LNCaP clone FGC (cell line): Measurements from ENCODE around the gene DDX28.

Experiments
- DNase-seq: peaks from one replicate; pipeline ENCODE4 v3.0.0-alpha.2; 2011; ENCODE audit warnings: low read depth
- H3K4me3 ChIP-seq: 2 replicates; pipeline ENCODE4 v1.5.1; 2011; ENCODE audit warnings: mild to moderate bottlenecking, low read depth, low read length, control low read depth
- CTCF ChIP-seq: IDR thresholded peaks from 2 replicates; pipeline ENCODE4 v1.5.1; 2012; ENCODE audit warnings: mild to moderate bottlenecking; ENCODE audit not compliant: control insufficient read depth, insufficient read depth; ENCODE audit errors: extremely low read depth

The DDX28 gene

GRCh38 chr16:67986949-67987348 lies 36.1 kb downstream of the DDX28 start:
- no peak for DNase-seq
- TF ChIP-seq CTCF = no peak

GRCh38 chr16:67982011-67982696 lies 40.9 kb downstream of the DDX28 start:
- H3K4me3 ChIP-seq = no peak overlapping the region
- no peak for DNase-seq
- TF ChIP-seq CTCF = no peak

More at GRCh38 chr16:67986949-67987348, 36.1 kb downstream of the DDX28 start:
- no peak overlapping the region for H3K4me3 ChIP-seq

GRCh38 chr16:67979955-67980678 lies 42.9 kb downstream of the DDX28 start, which contains the start of gene DPEP3:
Gene DPEP3, minus strand, starts transcription at chr16:67980499. Its CDS starts 119 bp downstream, at chr16:67980380.
- H3K4me3 ChIP-seq = no peak within 1 kb of the TSS
- TF ChIP-seq CTCF = no peak
- DNase-seq = no peak

GRCh38 chr16:67977469-67978227 lies 45.4 kb downstream of the DDX28 start:
- TF ChIP-seq CTCF = no peak
- DNase-seq = no peak
- no peak overlapping the region for H3K4me3 ChIP-seq

- no peak for DNase-seq
- no peak for TF ChIP-seq CTCF
- no peak overlapping the region for H3K4me3 ChIP-seq
Observed at GRCh38 chr16:67977005-67977404, 46.0 kb downstream of the DDX28 start.

- no peak for DNase-seq
- H3K4me3 ChIP-seq = no peak overlapping the region
- no peak for TF ChIP-seq CTCF
Observed at GRCh38 chr16:67976205-67976604, 46.8 kb downstream of the DDX28 start.
